GM12878 (cell line): ENCODE results near the gene MEF2C. TPM values are rescaled to one million over a fixed set of nuclear protein-coding genes. Genes with fewer than 3 reads are reported as not detected.

Experiments
- MEF2A ChIP-seq: IDR thresholded peaks from 2 replicates; pipeline ENCODE4 v1.6.1; 2011; ENCODE audit warnings: low read depth, mild to moderate bottlenecking, low read length, moderate library complexity; ENCODE audit not compliant: insufficient read depth
- PAX5 ChIP-seq: IDR thresholded peaks from 2 replicates; pipeline ENCODE4 v1.6.1; 2011; ENCODE audit warnings: low read depth, low read length, borderline replicate concordance
- RCOR1 ChIP-seq: conservative IDR thresholded peaks from 2 replicates; pipeline ENCODE4 v1.6.1; 2012; ENCODE audit warnings: low read depth, low read length, improper control_type of control experiment
- SRF ChIP-seq, 2 experiments: IDR thresholded peaks; 2 replicates each; pipeline ENCODE4 v1.6.1; 2011; ENCODE audit warnings: low read depth in 2 of 2, low read length in 2 of 2, mild to moderate bottlenecking in 1 of 2, moderate library complexity in 1 of 2
- polyA plus RNA-seq, 11 experiments: library from polyadenylated mRNA; depleted of rRNA in 4 of 11; unstranded in 6 of 11; stranded (reverse) in 5 of 11; fragments of >200 nt; fragmentation: Nextera tagmentation in 4 of 11; fragmentation: Illumina TruSeq in 1 of 11; extraction: Ambion mirVana in 4 of 11; extraction: Trizol in 1 of 11; gene quantifications; 1 replicate in 1 of 11; 2 replicates in 10 of 11; pipeline versions ENCODE4 v1.2.1 to v1.2.3, GENCODE V29; 2011 to 2016; ENCODE audit warnings: inconsistent platforms in 2 of 11, missing spikeins in 2 of 11, low read depth in 1 of 11
- total RNA-seq, 4 experiments: library from RNA; depleted of rRNA in 3 of 4; stranded (reverse); fragments of >200 nt in 3 of 4; fragmentation: Illumina TruSeq in 1 of 4; extraction: Trizol in 1 of 4; gene quantifications; 2 replicates each; pipeline versions ENCODE4 v1.2.1 to v1.2.3, GENCODE V29; 2013 to 2021
- TF ChIP-seq, protein P1 (sequence below): fragments of 150-350 bp; IDR thresholded peaks from 2 replicates; pipeline ENCODE4 v1.6.1; 2014; ENCODE audit warnings: mild to moderate bottlenecking, low read depth, low read length
- TF ChIP-seq, protein P2 (sequence below): IDR thresholded peaks from 2 replicates; pipeline ENCODE4 v1.6.1; 2011; ENCODE audit warnings: low read depth, low read length, improper control_type of control experiment, borderline replicate concordance
- TF ChIP-seq, protein P3 (sequence below): IDR thresholded peaks from 2 replicates; pipeline ENCODE4 v1.6.1; 2012; ENCODE audit warnings: low read depth, low read length, improper control_type of control experiment
- TF ChIP-seq, protein P4 (sequence below): IDR thresholded peaks from 2 replicates; pipeline ENCODE4 v1.6.1; 2012; ENCODE audit warnings: mild to moderate bottlenecking, low read depth, low read length

Gene MEF2C
- total and polyA plus RNA-seq, 10 of the 15 experiments (the other 5 are each of a cell fraction or from before 2014, with no cell fraction given) = 104 to 225 (median 180) TPM

DNA sequence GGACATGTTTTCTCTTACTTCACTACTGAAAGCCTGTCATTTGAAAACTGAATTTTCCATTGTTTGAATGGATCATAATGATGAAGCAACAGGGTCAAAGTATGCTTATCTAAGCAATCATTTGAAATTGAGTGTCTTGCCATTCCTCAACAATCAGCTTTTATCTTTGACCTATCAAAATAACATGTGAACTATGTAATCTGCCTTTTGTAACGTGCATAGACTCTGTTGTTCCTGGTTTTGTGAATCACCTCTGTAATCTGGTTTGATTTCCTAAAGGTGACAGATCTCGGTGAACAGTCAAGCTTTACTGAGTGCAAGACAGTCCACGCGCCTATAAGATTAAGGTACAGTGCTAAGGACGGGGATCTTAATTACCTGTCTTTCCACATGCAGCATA lies 3.3 kb downstream of the MEF2C start (continued):
- TF ChIP-seq, protein P1, sequence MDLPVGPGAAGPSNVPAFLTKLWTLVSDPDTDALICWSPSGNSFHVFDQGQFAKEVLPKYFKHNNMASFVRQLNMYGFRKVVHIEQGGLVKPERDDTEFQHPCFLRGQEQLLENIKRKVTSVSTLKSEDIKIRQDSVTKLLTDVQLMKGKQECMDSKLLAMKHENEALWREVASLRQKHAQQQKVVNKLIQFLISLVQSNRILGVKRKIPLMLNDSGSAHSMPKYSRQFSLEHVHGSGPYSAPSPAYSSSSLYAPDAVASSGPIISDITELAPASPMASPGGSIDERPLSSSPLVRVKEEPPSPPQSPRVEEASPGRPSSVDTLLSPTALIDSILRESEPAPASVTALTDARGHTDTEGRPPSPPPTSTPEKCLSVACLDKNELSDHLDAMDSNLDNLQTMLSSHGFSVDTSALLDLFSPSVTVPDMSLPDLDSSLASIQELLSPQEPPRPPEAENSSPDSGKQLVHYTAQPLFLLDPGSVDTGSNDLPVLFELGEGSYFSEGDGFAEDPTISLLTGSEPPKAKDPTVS = no peak
- TF ChIP-seq SRF (IDR thresholded peaks at IDR 0.05; ENCODE audit: low read depth in 2 of 2, low read length in 2 of 2) (no peak), MEF2A (no peak), PAX5 (no peak), RCOR1 (no peak)
- TF ChIP-seq, protein P2, sequence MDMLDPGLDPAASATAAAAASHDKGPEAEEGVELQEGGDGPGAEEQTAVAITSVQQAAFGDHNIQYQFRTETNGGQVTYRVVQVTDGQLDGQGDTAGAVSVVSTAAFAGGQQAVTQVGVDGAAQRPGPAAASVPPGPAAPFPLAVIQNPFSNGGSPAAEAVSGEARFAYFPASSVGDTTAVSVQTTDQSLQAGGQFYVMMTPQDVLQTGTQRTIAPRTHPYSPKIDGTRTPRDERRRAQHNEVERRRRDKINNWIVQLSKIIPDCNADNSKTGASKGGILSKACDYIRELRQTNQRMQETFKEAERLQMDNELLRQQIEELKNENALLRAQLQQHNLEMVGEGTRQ = no peak
- TF ChIP-seq, protein P3, sequence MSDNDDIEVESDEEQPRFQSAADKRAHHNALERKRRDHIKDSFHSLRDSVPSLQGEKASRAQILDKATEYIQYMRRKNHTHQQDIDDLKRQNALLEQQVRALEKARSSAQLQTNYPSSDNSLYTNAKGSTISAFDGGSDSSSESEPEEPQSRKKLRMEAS = no peak
- TF ChIP-seq, protein P4, sequence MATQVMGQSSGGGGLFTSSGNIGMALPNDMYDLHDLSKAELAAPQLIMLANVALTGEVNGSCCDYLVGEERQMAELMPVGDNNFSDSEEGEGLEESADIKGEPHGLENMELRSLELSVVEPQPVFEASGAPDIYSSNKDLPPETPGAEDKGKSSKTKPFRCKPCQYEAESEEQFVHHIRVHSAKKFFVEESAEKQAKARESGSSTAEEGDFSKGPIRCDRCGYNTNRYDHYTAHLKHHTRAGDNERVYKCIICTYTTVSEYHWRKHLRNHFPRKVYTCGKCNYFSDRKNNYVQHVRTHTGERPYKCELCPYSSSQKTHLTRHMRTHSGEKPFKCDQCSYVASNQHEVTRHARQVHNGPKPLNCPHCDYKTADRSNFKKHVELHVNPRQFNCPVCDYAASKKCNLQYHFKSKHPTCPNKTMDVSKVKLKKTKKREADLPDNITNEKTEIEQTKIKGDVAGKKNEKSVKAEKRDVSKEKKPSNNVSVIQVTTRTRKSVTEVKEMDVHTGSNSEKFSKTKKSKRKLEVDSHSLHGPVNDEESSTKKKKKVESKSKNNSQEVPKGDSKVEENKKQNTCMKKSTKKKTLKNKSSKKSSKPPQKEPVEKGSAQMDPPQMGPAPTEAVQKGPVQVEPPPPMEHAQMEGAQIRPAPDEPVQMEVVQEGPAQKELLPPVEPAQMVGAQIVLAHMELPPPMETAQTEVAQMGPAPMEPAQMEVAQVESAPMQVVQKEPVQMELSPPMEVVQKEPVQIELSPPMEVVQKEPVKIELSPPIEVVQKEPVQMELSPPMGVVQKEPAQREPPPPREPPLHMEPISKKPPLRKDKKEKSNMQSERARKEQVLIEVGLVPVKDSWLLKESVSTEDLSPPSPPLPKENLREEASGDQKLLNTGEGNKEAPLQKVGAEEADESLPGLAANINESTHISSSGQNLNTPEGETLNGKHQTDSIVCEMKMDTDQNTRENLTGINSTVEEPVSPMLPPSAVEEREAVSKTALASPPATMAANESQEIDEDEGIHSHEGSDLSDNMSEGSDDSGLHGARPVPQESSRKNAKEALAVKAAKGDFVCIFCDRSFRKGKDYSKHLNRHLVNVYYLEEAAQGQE = no peak
